Hippocampal formation (tissue), 2 donors: Measurements from ENCODE around the gene C11orf91.
A peak's percentile ranks its signal among the peaks of the same experiment; 100 is the strongest.
"Not testable (repeated sequence)": the region's sequence is repeated elsewhere in the genome, so short reads cannot be mapped to it uniquely, and the experiment has no call there.

Experiments
- DNase-seq, 2 donors: peaks; one replicate each; lab custom pipeline; 2025; lab: John Stamatoyannopoulos, UW

Gene C11orf91

DNA sequence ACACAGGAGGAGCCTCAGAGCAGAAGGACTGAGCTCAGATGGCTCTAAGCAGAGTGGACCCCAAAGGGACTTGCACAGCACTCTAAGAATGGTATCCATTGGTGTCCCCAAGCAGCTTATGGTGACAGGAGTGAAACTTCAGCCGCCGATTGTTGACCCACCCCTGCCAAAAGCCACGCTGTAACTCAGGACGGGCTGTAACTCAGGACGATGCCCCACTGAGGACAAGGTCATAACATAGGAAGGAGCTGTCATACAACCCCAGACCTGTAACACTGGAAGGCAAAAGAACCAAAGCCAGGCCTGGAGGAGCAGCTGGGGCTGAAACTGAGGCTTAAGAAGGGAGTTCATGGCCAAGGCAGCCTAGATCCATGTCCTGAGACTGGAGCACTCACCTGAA lies 21.4 kb upstream of the C11orf91 start:
- DNase-seq: no peak

DNA sequence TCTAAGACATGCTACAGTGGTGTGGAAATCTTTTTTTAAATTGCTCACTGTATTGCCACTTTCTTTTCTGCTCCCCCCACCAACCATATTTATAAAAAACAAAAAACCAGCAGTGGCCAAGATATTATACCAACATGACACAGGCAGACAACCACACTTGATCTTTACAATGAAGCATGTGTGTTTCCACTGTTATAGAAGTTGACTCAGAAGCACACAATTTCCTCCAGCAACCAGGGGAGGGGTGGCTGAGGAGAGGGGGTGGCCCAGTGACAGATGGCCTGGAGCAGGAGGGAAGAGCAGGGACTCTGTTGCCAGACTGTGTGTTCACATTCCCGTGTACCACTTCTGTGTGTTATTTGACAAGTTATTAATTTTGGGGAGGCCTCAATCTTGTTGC lies 20.8 kb upstream of the C11orf91 start:
- DNase-seq: no peak

GRCh38 chr11:33719587-33719986 lies 19.0 kb upstream of the C11orf91 start:
- DNase-seq: no peak

GRCh38 chr11:33718440-33718839 lies 17.8 kb upstream of the C11orf91 start:
- DNase-seq: no peak

- no peak for DNase-seq
Observed at GRCh38 chr11:33716243-33716642, 15.6 kb upstream of the C11orf91 start.

- DNase-seq: no peak
Observed at GRCh38 chr11:33713856-33714398, 13.3 kb upstream of the C11orf91 start.

GRCh38 chr11:33713151-33713855 lies 12.7 kb upstream of the C11orf91 start:
- DNase-seq: no peak

- no peak for DNase-seq
Observed at GRCh38 chr11:33712436-33712835, 11.8 kb upstream of the C11orf91 start.

DNA sequence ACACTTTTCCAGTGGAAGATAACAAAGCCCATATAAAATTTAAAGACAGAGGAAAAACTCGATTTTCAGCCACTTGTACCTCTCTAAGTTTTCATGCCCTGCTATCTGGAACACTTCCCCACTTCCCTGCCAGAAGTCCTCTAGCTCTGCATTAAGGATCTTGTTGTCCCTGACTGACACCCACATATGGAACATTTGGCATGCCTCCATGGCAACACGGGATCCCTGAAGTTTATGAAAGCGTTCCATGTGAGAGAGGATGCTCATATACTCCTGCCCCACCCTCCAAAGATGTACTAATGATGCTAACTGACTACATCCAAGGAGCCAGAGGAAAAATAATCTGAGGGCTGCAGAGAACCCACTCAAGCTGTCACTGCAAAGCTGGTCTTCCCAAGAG lies 8.8 kb upstream of the C11orf91 start:
- no peak for DNase-seq

- DNase-seq: no peak
Observed at GRCh38 chr11:33708985-33709384, 8.4 kb upstream of the C11orf91 start.

- DNase-seq: not testable (repeated sequence)
Observed at GRCh38 chr11:33707831-33708230, 7.2 kb upstream of the C11orf91 start.

DNA sequence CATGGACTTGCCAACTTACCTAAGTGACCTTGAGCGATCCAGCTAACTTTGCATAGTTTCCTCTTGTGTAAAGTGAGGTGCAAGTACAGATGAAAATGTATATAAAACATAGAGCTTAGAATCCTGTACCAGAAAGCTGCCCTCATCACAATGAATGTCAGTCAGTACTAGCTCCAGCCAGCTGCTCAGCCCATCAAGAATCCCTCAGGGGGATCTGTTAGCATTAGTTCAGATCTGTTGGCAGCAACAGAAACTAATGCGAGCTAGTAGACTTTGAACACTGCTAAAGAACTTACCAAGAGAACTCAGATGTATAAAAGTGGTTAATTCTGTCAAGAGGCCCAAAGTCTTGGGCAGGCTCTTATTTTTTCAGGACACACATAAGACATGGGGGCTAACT lies 6.3 kb upstream of the C11orf91 start:
- no peak for DNase-seq

DNA sequence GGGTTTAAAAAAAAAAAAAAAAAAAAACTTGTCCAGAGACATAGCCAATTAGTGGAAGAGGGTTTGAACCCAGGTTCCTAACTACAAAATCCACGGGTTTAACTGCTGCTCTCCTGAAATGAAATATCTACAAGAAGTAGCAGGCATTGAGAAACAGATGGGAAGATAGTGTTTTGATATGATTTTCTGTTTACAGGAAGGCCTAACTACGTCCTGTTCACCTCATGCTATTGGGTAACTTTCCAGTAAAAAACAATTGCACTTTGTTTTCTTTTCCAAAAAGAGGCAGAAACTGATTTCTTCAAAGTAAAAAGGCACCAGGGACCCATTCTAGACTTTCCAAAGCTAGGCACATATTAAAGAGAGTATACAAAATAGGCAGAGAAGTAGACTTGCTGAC lies 5.9 kb upstream of the C11orf91 start:
- no peak for DNase-seq

GRCh38 chr11:33704240-33705002 lies 3.8 kb upstream of the C11orf91 start:
- DNase-seq: no peak

GRCh38 chr11:33703788-33704187 lies 3.2 kb upstream of the C11orf91 start:
- no peak for DNase-seq

- no peak for DNase-seq
Observed at GRCh38 chr11:33703234-33703633, 2.6 kb upstream of the C11orf91 start.

DNA sequence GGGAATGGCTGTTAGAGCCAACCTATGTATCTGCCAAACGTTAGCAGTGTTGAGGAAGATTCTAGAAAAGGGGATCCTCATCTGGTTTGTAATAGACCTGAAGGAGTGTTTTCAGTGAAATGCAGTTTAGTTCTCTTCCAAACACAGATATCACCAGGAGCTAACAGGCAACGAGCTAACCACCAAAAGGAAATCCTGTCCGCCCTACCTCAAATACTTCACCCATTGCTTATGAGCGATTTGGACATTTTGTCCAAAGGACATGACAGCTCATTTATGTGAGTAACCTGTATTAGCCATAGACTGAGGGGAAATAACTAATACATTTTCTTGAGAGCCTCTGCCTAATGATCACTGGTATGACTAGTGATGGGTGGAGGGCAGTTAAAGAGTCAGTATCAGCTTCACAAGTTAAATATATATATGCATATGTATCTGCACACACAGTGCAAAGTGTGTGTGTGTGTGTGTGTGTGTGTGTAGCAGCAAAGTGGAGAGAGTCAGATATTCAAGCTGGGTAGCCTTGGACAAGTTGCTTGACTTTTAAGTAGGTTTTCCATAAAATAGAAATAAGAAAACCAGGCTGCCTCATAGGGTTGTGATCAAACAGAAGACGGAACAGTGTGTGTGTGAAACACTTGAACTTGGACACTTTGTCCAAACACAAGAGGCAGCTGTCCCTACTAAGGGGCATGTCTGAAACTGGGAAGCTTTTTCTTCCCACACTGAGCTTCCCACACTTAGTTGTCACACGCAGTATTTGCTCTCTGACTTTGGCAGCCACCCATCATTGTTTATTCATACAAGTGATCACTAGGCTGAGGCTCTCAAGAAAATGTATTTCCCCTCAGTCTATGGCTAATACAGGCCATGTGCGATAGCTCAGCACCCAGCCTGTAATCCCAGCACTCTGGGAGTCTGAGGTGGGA lies 940 bp upstream of the C11orf91 start:
- DNase-seq: peak; percentile 36 to 47

DNA sequence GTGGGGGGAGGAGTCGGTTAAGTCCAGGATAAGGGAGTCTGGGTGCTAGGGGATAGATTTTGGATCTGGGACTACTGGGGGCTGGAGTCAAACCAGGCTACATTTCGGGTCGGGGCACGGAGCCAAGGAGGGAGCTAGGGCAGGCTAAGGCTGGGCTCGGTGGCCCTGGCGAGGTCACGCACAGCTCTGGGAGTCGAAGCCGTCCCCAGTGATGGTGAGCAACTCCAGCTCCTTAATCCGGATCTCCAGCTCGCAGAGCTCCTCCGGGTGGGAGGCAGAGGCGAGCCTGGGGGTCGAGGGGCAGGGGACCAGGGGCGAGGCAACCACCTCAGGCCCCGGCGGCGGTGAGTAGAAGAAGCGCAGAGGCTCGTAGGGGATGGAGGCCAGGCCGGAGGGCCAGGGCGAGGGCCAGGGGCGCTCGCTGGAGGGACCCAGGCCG lies 544 bp downstream of the C11orf91 start:
- no peak for DNase-seq

GRCh38 chr11:33699515-33700062 lies 1.0 kb downstream of the C11orf91 start:
- no peak for DNase-seq

DNA sequence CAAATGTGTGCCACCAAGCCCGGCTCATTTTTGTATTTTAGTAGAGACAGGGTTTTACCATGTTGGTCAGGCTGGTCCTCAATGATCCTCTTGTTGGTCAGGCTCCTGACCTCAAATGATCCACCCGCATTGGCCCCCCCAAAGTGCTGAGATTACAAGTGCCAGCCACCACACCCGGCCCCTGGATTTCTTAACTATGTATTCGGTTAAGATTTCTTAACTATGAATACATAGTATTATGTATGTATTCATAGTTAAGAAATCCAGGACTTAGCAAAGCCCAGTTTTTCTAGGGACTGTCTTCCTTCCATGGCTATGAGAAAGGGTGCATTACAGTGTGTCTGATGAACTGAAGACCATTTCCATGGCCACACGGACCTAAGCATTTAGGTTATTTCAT lies 1.7 kb downstream of the C11orf91 start:
- DNase-seq: no peak

- DNase-seq: no peak
Observed at GRCh38 chr11:33697997-33698396, 2.6 kb downstream of the C11orf91 start.
